Measurements from ENCODE around the gene PRKAR1A. TPM values are rescaled to one million over a fixed set of nuclear protein-coding genes. Genes with fewer than 3 reads are reported as not detected.

The PRKAR1A gene
- total RNA-seq, 3 donors from 2014 or later = 331 to 432 (median 409) TPM

GRCh38 chr17:68599091-68599490, 86.9 kb downstream of the PRKAR1A start:
- no peak for DNase-seq (ENCODE audit: low spot score in 2 of 2)
- no peak for TF ChIP-seq CTCF (IDR thresholded peaks at IDR 0.05)
- TF ChIP-seq POLR2A (IDR thresholded peaks at IDR 0.05) = no peak
- TF ChIP-seq POLR2AphosphoS5 (IDR thresholded peaks at IDR 0.05) = peak in 1 of 3 donors; percentile 17
- Histone ChIP-seq H3K27ac (peak overlapping the region; percentile 73 to 79), H3K4me3 (peak overlapping the region; percentile 63 to 86 (median 81)), H3K27me3 (no peaks in the 10 kb centered on the region), H3K36me3 (no peaks in the 10 kb centered on the region), H3K9me3 (no peaks in the 10 kb centered on the region), H3K4me1 (no peaks in the 10 kb centered on the region)
- intact Hi-C loops (cut with DNase I; ENCODE audit: low total_unique reads) = no loop called here

- Histone ChIP-seq H3K36me3 (no peaks in the 10 kb centered on the region), H3K27ac (peak overlapping the region; percentile 73 to 88), H3K4me3 (peak overlapping the region; percentile 63 to 86 (median 81)), H3K9me3 (no peaks in the 10 kb centered on the region), H3K4me1 (no peaks in the 10 kb centered on the region), H3K27me3 (no peaks in the 10 kb centered on the region)
- TF ChIP-seq CTCF (IDR thresholded peaks at IDR 0.05) = no peak
- intact Hi-C loops (cut with DNase I; ENCODE audit: low total_unique reads) = no loop called here
- no peak for DNase-seq (ENCODE audit: low spot score in 2 of 2)
These were observed 87.4 kb downstream of the PRKAR1A start for GRCh38 chr17:68599552-68600066.

GRCh38 chr17:68600067-68600930, 88.1 kb downstream of the PRKAR1A start:
- Histone ChIP-seq H3K4me3 (peak overlapping the region; percentile 63 to 86 (median 81)), H3K9me3 (no peaks in the 10 kb centered on the region), H3K27me3 (no peaks in the 10 kb centered on the region), H3K27ac (peak overlapping the region; percentile 73 to 88), H3K4me1 (no peaks in the 10 kb centered on the region), H3K36me3 (no peaks in the 10 kb centered on the region)
- TF ChIP-seq POLR2AphosphoS5 (IDR thresholded peaks at IDR 0.05) = no peak
- peak in 1 of 3 donors; percentile 21 for TF ChIP-seq CTCF (IDR thresholded peaks at IDR 0.05)
- no peak for DNase-seq (ENCODE audit: low spot score in 2 of 2)
- intact Hi-C loops (cut with DNase I; ENCODE audit: low total_unique reads) = no loop called here

Other genes with a start within 250 kb of the PRKAR1A start
- 1 to 10 TPM in 2 of 3 donors, under 1 TPM in 1; 0.64 to 4.1 (median 2.3) TPM for gene SLC16A6, start 221.3 kb upstream of the PRKAR1A start, total RNA-seq
- 10 to 100 TPM in 1 of 3 donors, 1 to 10 TPM in 2; 9.3 to 14.8 (median 9.5) TPM for gene ARSG, start 220.9 kb upstream of the PRKAR1A start, total RNA-seq
- 10 to 100 TPM; 65.1 to 83.6 (median 70.9) TPM for gene WIPI1, start 54.9 kb upstream of the PRKAR1A start, total RNA-seq
- gene FAM20A, start 88.9 kb downstream of the PRKAR1A start, total RNA-seq = 10 to 100 TPM in 2 of 3 donors, 1 to 10 TPM in 1; 6.2 to 28.8 (median 11.3) TPM

All from breast epithelium (tissue), 4 donors.